MM.1S (cell line): Measurements from ENCODE around the gene PPIF.

Experiments
- EZH2 ChIP-seq: fragments of 300-600 bp; sonication (generic); optimal IDR thresholded peaks from 2 replicates; pipeline ENCODE3; 2017; ENCODE audit warnings: low read depth, mild to moderate bottlenecking, antibody characterized with exemption, low read length, mixed read lengths
- EZH2phosphoT487 ChIP-seq: fragments of 300-600 bp; sonication (generic); IDR thresholded peaks from 2 replicates; pipeline ENCODE4 v1.6.1; 2018; ENCODE audit warnings: antibody characterized with exemption, low read length
- TF ChIP-seq, protein P1 (sequence below): fragments of 300-600 bp; sonication (generic); IDR thresholded peaks from 2 replicates; pipeline ENCODE4 v1.5.1; 2016; ENCODE audit warnings: antibody characterized with exemption, low read length, mixed read lengths

DNA sequence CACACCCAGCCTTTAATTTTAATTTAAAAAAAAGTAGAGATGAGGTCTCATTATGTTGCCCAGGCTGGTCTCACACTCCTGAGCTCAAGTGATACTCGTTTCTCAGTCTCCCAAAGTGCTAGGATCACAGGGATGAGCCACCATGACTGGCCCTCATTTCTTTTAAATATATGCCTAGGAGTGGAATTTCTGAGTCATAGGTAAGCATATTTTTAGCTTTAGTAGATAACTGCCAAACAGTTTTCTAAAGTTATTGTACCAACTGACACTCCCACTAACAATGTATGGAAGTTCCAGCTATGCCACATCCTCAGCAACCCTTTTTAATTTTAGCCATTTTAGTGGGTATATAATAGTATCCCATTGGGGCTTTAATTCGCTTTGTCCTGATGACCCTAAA is 13.8 kb upstream of the PPIF start:
- TF ChIP-seq, protein P1, sequence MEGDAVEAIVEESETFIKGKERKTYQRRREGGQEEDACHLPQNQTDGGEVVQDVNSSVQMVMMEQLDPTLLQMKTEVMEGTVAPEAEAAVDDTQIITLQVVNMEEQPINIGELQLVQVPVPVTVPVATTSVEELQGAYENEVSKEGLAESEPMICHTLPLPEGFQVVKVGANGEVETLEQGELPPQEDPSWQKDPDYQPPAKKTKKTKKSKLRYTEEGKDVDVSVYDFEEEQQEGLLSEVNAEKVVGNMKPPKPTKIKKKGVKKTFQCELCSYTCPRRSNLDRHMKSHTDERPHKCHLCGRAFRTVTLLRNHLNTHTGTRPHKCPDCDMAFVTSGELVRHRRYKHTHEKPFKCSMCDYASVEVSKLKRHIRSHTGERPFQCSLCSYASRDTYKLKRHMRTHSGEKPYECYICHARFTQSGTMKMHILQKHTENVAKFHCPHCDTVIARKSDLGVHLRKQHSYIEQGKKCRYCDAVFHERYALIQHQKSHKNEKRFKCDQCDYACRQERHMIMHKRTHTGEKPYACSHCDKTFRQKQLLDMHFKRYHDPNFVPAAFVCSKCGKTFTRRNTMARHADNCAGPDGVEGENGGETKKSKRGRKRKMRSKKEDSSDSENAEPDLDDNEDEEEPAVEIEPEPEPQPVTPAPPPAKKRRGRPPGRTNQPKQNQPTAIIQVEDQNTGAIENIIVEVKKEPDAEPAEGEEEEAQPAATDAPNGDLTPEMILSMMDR = no peak
- TF ChIP-seq EZH2phosphoT487 = no peak
- TF ChIP-seq EZH2 = no peak
